HG03565 (cell line): ENCODE measurements around the gene STRN3.
"Not testable (repeated sequence)": the region's sequence is repeated elsewhere in the genome, so short reads cannot be mapped to it uniquely, and the experiment has no call there.

Source experiments
- ATAC-seq: cut with Tn5 transposase; IDR thresholded peaks from one replicate; pipeline ENCODE4 v1.9.1; 2021; ENCODE audit warnings: mild to moderate bottlenecking, moderate library complexity; ENCODE audit not compliant: unreplicated experiment

Gene STRN3

DNA sequence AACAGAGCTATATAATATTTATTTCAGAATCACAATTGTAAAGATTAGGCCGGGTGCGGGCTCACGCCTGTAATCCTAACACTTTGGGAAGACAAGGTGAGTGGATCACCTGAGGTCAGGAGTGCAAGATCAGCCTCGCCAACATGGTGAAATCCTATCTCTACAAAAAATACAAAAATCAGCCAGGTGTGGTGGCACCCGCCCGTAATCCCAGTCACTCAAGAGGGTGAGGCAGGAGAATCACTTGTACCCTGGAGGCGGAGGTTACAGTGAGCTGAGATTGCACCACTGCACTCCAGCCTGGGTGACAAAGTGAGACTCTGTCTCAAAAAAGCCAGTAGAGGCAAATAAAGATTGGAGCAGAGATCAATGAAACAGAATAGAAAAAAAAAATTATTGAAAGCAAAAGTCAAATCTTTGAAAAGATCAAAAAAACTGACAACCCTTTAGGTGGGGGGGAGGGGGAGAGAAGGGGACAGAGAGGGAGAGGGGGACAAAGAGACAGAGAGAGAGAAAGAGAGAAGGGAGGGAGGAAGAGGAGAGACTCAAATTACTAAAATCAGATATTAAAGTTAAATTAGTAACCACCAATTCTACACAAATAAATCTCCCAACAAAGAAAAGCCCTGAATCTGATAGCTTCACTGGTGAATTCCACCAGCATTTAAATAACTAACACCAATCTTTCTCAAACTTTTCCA lies 53.1 kb downstream of the STRN3 start:
- ATAC-seq = no peak

DNA sequence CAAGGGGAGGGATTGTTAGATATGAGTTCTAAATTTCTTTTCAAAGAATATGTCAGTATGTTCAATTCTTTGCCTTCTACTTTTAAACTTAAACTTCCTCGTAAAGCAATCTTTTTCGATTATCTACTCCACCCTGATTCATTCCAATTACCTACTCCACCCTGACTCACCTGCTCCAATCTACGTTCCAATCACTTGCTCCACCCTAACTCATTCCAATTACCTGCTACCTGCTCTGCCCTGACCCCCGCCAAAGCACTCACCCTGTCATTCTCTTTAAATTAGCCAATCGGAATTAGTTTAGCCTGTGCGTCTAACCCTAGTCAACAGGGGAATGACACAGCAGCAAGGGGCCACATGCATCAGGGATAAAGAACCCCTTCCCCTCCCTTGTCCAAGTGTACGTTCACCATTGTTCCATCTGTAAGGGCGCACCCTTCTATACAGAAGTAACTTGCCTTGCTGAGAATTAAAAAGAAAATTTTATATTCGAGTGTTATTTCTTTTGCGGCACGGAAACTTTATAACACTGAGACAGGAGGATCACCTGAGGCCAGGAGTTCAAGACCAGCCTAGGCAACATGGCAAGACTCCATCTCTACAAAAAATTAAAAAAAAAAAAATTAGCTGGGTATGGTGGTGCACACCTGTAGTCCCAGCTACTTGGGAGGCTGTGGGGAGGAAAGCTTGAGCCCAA lies 54.0 kb downstream of the STRN3 start:
- ATAC-seq = not testable (repeated sequence)

DNA sequence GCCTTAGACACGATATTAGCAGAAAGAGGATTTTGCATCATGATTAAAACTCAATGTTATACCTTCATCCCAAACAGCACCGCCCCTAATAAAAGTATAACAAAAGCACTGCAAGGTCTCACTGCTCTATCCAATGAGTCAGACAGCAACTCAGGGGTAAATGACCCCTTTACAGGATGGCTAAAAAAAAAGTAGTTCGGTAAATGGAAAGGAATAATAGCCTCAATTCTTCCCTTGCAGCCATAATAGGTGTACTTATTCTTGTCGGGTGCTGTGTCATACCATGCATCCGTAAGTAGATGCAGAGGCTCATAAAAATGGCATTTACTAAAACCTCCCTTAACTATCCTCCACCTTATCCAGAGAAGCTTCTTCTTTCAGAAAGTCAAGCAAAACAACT lies 54.6 kb downstream of the STRN3 start:
- ATAC-seq = no peak

DNA sequence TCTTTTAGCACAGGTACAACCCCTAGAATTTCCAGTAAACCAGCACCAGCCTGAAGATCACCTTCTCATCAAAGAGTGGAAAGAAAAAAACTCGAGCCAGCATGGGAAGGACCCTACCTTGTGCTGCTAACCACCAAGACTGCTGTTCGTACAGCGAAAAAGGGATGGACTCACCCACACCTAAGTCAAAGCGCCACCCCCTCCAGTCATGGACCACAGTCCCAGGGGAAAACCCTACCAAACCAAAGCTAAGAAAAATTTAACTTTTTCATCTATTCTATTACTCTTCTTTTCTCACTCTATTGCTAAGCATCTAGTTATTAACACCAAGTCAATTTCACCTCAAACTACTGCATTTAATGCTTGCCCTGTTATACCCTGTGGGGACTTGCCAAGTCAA lies 56.4 kb downstream of the STRN3 start:
- not testable (repeated sequence) for ATAC-seq

DNA sequence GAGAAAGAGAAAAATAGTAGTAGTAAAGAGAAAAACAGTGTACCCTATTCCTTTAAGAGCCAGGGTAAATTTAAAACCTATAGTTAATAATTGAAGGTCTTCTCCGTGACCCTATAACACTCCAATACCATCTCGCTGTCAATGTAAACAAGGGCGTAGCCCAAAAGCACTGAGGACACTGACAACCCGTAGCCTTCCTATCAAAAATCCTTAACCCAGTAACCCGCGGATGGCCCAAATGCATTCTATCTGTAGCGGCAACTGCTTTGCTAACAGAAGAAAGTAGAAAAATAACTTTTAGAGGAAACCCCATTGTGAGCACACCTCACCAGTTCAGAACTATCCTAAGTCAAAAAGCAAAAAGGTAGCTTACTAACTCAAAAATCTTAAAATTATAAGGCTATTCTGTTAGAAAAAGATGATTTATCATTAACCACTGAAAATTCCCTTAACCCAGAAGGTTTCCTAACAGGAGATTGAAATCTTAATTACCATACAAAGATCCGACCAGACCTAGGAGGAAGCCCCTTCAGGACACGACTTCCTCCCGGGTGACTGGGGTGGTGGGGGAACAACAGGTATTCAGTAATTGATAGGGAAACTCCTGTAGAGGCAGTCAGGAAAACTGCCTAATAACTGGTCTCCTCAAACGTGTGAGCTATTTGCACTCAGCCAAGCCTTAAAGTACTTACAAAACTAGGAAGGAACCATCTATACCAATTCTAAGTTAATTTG lies 58.6 kb downstream of the STRN3 start:
- ATAC-seq = not testable (repeated sequence)

DNA sequence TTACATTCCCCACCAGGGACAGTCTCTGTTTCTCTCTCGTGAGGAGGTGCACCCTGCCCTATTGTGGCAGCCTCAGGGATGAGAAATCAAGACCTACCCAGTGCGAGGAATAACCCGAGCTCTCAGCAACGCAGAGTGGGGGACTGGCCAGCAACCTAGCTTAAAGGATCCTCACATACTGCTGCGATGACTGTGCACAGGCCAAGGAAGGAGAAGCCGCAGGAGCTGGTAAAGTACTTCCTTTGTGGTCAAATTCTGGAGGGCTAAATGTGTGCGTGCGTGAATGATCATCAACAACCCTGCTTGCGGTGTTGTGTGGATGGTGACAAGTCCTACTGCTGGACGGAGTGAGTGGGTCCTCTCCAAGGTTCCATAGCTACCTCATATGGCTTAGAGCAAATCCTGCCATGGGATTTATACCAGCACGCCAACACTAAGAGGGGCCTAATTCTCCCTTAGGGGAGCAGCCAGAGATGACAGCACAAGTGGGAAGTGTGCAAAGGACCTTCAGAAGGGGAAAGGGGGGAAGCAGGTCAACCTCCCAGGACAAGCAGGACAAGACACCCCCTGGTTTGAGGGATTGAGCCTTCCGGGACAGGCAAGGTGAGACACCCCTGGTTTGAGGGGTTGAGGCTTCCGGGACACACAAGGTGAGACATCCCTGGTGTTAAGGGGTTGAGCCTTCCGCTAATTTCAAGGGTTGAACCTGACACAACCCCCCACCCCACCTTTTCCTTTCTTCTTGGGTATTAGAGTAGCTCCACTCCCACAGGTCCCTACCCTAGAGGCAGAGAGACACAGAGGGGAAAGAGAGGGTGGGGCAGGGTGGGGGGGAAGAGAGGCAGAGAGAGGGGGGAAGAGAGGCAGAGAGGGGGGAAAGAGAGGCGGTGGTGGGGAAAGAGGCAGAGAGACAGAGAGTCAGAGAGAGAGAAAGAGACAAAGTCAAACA lies 59.5 kb downstream of the STRN3 start:
- ATAC-seq = no peak

DNA sequence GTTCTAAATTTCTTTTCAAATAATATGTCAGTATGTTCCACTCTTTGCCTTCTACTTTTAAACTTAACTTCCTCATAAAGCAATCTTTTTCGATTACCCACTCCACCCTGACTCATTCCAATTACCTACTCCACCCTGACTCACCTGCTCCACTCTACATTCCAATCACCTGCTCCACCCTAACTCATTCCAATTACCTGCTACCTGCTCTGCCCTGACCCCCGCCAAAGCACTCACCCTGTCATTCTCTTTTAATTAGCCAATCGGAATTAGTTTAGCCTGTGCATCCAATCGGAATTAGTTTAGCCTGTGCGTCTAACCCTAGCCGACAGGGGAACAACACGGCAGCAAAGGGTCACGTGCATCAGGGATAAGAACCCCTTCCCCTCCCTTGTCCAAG lies 60.3 kb downstream of the STRN3 start:
- ATAC-seq = not testable (repeated sequence)

DNA sequence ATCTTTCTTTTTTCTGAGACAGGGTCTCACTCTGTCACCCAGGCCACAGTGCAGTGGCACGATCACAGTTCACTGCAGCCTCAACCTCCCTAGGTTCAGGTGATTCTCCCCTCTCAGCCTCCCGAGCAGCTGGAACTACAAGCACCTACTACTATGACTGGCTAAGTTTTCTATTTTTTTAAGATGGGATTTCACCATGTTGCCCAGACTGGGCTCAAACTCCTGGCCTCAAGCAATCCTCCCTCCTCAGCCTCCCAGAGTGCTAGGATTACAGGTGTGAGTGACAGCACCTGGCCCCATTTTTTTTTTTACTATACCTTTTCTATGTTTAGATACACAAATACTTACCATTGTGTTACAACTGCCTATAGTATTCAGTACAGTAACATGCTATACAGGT lies 63.6 kb downstream of the STRN3 start:
- not testable (repeated sequence) for ATAC-seq

DNA sequence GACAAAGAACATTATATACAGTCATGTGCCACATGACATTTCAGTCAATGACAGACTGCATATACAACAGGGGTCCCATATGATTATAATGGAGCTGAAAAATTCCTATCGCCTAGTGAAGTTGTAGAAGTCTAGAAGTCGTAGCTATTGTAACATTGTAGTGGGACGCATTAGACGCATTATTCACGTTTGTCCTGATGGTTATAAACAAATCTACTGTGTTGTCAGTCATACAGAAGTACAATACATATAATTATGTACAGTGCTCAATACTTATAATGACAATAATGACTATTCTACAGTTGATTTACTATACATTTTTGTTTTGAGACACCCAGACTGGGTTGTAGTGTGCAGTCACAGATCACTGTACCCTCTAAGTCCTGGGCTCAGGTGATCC lies 64.8 kb downstream of the STRN3 start:
- no peak for ATAC-seq

DNA sequence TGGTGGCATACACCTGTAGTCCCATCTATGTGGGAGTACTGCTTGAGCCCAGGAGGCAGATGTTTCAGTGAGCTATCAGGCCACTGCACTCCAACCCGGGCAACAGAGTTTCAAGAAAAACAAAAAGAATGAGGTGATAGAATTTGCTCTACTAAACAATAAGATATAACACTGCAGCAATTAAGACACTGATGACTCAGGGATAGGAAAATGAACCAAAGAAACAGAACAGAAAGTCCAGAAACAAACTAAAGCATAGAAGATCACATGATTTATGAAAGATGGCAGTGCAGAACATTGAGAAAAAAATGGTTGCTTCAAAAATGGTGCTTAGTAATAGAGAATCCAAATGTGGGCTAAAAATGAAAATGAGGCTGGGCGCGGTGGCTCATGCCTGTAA lies 66.0 kb downstream of the STRN3 start:
- ATAC-seq = no peak

DNA sequence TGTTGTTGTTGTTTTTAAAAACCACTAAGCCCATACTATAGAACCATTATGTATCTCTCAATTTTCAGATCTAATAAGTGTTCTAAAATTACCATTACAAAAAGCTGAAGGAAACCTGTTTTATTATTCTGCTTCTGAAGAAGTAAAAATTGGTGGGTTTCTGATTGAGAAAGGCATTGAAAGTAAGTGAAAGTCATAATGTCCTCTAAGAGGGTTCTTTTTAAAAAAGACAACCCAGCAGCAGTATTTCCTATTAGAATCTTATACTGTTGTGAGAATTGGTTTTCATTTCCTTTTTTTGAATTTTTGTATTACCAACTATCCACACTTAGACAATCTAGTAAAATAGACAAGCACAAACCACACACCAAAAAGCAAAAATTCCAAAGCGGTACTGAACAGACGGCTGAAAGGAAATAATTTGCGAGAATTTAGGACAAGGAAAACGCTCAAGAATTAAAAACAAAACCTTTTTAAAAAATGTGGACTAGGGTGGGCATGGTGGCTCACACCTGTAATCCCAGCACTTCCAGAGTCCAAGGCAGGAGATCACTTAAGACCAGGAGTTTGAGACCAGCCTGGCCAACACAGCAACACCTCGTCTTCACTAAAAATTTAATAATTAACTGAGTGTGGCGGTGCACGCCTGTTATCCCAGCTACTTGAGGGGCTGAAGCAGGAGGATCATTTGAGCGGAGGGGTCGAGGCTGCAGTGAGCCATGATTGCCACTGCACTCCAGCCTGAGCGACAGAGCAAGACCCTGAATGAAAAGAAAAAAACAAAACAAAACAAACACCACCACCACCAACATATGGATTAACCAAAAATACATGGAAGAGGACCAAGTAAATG lies 67.4 kb downstream of the STRN3 start:
- no peak for ATAC-seq

DNA sequence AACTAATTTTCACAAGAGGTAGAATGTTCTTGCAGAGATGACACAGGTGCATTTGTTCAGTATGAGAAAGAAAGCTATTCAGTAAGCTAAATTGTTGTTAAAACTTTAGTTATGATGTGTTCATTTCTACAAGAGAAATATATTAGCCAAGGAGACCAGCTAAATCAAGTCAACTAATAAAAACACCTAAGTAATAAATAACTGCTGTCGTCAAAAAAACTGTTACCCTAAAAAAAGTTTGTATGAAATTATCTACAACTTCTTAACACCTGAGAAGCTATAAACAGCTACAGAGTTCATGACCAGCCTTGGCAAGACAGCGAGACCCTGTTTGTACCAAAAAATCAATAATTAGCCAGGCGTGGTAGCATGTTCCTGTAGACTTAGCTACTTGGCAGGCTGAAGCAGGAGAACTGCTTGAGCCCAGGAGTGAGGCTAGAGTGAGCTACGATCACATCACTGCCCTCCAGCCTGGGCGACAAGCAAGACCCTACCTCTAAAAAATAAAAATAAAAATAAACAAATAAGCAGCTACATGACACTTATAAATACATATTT lies 68.3 kb downstream of the STRN3 start:
- ATAC-seq = no peak

DNA sequence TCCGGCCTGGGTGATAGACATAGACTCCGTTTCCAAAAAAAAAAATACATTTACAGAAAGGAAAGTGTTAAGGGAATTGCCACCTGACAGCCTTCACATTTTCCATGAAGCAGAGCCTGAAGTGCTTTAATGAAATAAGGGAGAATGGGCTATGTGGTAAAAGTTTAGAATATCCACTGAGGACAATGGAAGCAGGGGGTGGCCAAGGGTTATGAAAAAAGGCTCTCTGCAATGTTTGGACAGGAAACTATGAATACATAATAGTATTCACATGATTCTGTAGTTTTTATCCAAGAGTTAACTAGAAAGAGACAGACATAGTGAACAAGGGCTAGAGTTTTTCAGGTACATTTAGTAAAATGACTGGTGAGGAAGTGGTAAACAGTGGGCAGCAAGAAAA lies 76.5 kb downstream of the STRN3 start:
- ATAC-seq = no peak

DNA sequence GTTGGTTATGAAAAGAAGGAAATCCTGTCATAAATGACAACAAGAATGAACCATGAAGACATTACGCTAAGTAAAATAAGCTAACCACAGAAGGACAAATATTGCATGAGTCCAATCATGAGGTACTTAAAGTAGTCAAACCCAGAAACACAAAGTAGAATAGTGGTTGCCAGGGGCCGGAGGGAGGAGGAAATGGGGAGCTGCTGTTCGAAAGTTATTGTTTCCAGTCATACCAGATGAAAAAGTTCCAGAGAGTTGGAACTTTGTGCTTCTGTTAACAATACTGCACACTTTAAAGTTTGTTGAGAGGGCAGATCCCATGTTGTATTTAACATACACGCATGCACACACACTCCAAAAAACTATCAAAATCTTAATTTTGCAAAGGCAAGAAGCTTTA lies 82.5 kb downstream of the STRN3 start:
- ATAC-seq = no peak

DNA sequence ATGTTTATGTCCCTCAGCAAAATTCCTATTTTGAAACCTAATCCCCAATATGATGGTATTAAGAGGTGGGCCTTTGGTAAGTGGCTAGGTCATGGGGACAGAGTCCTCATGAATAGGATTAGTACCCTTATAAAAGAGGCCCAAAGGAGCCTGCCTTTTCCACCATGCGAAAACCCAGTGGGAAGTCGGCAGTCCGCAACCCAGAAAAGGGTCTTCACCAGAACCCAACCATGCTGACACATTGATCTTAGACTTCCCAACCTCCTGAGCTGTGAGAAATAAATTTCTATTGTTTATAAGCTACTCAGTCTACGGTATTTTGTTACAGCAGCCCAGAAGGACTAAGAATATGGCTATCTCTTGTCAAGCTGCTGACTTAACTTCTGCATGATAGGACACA lies 85.3 kb downstream of the STRN3 start:
- no peak for ATAC-seq

DNA sequence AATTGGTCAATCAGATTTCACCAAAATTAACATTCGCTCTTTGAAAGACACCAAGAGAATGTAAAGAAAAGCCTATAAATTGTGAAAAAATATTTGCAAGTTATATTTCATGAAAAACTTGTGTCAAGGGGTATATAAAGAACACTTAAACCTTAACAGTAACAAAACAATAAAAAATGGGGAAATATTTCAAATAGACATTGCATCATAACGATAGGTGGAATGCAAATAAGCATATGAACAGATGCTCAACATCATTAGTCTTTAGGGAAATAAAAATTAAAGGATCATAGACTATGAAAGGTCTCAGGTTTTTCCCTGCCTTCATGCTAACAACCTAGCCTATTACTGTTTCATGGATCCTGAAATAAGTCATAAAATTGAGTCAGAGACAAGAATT lies 87.6 kb downstream of the STRN3 start:
- no peak for ATAC-seq

DNA sequence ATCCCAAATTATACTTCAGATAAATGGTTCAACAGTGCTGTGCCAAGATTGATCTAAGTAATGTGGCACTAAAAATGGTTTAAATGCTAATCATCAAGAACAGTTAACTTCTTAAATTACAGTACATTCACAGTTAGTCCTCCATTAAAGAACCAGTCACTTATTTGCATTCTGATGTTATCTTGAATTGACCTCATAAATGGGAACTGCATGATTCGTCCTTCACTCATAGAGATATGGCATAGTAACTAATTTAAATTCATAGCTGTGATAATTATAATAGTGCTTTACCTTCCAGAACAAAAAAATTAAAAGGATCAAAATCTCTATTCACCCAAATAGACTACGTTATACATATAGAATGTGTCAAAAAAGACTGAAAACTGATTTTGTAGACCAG lies 90.7 kb downstream of the STRN3 start:
- ATAC-seq = no peak

DNA sequence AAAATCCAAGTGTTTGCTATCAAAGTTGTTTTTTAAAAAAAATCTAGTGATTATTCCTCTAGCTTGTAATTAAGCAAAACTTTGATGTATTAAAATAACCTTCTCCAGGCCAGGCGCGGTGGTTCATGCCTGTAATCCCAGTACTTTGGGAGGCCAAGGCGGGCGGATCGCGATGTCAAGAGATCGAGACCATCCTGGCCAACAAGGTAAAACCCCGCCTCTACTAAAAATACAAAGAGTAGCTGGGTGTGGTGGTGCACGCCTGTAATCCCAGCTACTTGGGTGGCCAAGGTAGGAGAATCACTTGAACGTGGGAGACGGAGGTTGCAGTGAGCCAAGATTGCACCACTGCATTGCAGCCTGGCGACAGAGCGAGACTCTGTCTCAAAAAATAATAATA lies 92.2 kb downstream of the STRN3 start:
- ATAC-seq = not testable (repeated sequence)

DNA sequence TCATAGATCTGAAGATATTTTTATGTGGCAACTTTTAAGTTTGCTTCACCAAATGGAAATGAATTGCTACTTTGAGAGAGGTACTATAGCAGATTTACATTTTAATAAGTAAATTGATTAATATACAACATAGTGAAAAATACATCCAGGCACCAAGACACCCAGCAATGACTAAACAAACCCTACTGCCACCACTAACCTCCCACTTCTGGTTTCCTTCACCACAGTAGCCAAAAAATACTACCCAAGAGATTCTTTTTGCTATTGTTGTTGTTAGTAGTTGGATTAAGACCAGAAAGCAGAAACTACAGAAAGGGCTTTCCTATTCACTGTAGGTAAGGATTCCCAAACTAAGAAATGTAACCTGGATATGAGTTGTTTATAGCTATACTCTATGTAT lies 97.7 kb downstream of the STRN3 start:
- ATAC-seq = no peak

DNA sequence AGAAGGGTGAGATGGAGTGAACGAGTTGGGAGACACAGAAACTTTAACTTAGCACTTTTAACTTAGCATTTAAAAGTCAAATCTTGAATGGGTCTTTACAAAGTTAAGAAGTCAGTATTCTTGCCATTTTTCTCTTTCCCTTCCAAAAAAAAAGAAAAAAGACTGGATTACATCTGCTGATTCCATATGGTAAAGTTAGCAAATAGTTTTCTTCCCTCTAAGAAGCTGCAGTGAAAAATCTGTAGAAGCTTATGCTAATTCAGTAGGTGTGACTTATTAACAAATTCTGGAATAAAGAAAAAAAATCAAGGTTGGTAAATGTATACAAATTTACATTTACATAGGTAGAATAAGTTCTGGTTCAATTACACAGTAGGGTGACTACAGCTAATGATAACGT lies 100.9 kb downstream of the STRN3 start:
- ATAC-seq = no peak
